Right lobe of liver (tissue), 6 donors: ENCODE measurements around the gene HOTAIR. TPM values are rescaled to one million over a fixed set of nuclear protein-coding genes. Genes with fewer than 3 reads are reported as not detected.
A peak's percentile ranks its signal among the peaks of the same experiment; 100 is the strongest.

Source experiments
- ATAC-seq, 4 donors: fragments of 200-7000 bp; cut with Tn5 transposase; one replicate each; pipeline ENCODE4 v1.9.1; 2020; ENCODE audit warnings: mild to moderate bottlenecking in 4 of 4, moderate library complexity in 4 of 4
- DNase-seq, 3 donors: peaks; one replicate each; pipeline ENCODE4 v3.0.0-alpha.2; 2020
- H3K27ac ChIP-seq, 3 donors: fragments of 200-600 bp; one replicate each; pipeline ENCODE4 v1.8.0; 2022
- H3K27me3 ChIP-seq, 2 donors: fragments of 200-600 bp; one replicate each; pipeline ENCODE4 v1.8.0; 2022
- H3K36me3 ChIP-seq, 4 donors: fragments of 200-600 bp; sonication (generic) in 1 of 4; one replicate each; pipeline versions ENCODE4 v1.5.1 to v1.8.0; 2017 to 2022; ENCODE audit warnings: control low read depth in 1 of 4
- H3K4me1 ChIP-seq, 4 donors: fragments of 200-600 bp; sonication (generic) in 1 of 4; one replicate each; pipeline versions ENCODE4 v1.5.1 to v1.8.0; 2017 to 2022; ENCODE audit warnings: control low read depth in 1 of 4
- H3K4me3 ChIP-seq, 3 donors: fragments of 200-600 bp; one replicate each; pipeline ENCODE4 v1.8.0; 2022
- H3K9me3 ChIP-seq, 4 donors: fragments of 200-600 bp; sonication (generic) in 1 of 4; one replicate each; pipeline versions ENCODE4 v1.5.1 to v1.8.0; 2017 to 2022; ENCODE audit warnings: control low read depth in 1 of 4
- POLR2A ChIP-seq: fragments of 450-650 bp; IDR thresholded peaks from one replicate; pipeline ENCODE4 v1.6.1; 2017; ENCODE audit warnings: antibody characterized with exemption, mild to moderate bottlenecking
- WGBS: methylation state at CpG from one replicate; pipeline ENCODE4 v1.1.6; 2018; ENCODE audit warnings: low coverage, low lambda C conversion rate; ENCODE audit not compliant: insufficient coverage; ENCODE audit errors: missing lambda C conversion rate; 5-methylcytosine and 5-hydroxymethylcytosine counted together
- intact Hi-C, 2 donors: fragments of 100-400 bp; cut with DNase I; formaldehyde crosslinking; loops; one replicate each; pipeline versions ENCODE4 v1.11.2 to v1.14.1; 2022
- total RNA-seq, 6 experiments: library from RNA; depleted of rRNA in 2 of 6; stranded (reverse); fragments of >200 nt in 2 of 6; fragmentation: NEBNext Ultra II Directional in 3 of 6; extraction: Animal tissue kit (Norgen Biotek cat#: 25700) in 3 of 6; gene quantifications; one replicate each; pipeline versions ENCODE4 v1.1.0 to v1.2.4, GENCODE V29; 2016 to 2023
- TF ChIP-seq, protein P1 (sequence below), 4 donors: fragments of 200-600 bp in 3 of 4; fragments of 450-650 bp in 1 of 4; IDR thresholded peaks; one replicate each; pipeline versions ENCODE4 v1.5.1 to v1.8.0; 2016 to 2022; ENCODE audit warnings: antibody characterized with exemption in 4 of 4, mild to moderate bottlenecking in 2 of 4
- donor health status: DM: no; HTN: yes; CAD: no.
- donor health status: DM: no; HTN: no; CAD: no.
- donor health status: DM: no; HTN: no; CAD: no.
- donor health status: DM: no; HTN: yes; CAD: no.
- donor health status: DM: no; HTN: yes; CAD: no.

The HOTAIR gene
- total RNA-seq, 6 experiments from 2014 or later, result not detected

DNA sequence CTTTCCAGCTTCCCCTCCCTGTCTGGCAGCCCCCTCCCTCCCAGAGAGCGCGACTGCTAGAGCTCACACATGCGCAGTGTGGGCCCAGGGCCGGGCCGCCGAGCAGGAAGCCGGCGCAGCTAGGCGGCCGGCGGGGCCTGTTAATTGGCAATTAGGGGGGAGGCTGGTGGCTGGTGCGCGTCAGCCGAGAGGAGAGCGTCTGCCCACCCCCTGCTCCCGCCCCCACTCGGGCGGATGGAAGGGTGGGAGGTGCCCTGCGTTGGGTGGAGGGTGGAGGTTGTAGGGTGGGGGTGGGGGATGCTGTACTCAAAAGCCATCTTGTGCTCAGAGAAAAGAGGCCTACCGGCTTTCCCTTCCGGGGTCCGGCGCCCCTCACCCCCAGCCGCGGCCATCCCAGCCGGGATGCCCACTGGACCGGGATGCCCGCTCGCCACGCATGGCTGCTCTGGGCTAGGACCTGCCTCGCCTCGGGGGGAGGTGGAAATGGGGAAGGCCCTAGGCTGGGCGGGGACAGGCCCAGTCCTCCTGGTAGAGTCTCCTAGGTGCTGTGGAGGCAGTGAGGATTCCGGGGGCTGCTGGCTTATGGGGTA lies 43.2 kb upstream of the HOTAIR start:
- DNase-seq (peak in 2 of 3 donors; percentile 68 to 69), ATAC-seq (peak; percentile 66 to 85 (median 76))
- peaks cover 0 to 4% (median 0%) of the 10 kb centered on the region in 4 donors for H3K4me1 ChIP-seq
- H3K27ac ChIP-seq, result no peak overlapping the region
- peaks cover 0 to 69% of the 10 kb centered on the region in 2 donors for H3K27me3 ChIP-seq
- no peaks in the 10 kb centered on the region for H3K36me3 ChIP-seq
- WGBS, result 0% methylated on average over 10 of the region's 34 CpGs
- TF ChIP-seq, protein P1, sequence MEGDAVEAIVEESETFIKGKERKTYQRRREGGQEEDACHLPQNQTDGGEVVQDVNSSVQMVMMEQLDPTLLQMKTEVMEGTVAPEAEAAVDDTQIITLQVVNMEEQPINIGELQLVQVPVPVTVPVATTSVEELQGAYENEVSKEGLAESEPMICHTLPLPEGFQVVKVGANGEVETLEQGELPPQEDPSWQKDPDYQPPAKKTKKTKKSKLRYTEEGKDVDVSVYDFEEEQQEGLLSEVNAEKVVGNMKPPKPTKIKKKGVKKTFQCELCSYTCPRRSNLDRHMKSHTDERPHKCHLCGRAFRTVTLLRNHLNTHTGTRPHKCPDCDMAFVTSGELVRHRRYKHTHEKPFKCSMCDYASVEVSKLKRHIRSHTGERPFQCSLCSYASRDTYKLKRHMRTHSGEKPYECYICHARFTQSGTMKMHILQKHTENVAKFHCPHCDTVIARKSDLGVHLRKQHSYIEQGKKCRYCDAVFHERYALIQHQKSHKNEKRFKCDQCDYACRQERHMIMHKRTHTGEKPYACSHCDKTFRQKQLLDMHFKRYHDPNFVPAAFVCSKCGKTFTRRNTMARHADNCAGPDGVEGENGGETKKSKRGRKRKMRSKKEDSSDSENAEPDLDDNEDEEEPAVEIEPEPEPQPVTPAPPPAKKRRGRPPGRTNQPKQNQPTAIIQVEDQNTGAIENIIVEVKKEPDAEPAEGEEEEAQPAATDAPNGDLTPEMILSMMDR (IDR thresholded peaks at IDR 0.05), result no peak
- no peak for TF ChIP-seq POLR2A
- peak overlapping the region; percentile 6 to 39 (median 14) for H3K4me3 ChIP-seq
- intact Hi-C loops, result no loop called here
- no peaks in the 10 kb centered on the region for H3K9me3 ChIP-seq

DNA sequence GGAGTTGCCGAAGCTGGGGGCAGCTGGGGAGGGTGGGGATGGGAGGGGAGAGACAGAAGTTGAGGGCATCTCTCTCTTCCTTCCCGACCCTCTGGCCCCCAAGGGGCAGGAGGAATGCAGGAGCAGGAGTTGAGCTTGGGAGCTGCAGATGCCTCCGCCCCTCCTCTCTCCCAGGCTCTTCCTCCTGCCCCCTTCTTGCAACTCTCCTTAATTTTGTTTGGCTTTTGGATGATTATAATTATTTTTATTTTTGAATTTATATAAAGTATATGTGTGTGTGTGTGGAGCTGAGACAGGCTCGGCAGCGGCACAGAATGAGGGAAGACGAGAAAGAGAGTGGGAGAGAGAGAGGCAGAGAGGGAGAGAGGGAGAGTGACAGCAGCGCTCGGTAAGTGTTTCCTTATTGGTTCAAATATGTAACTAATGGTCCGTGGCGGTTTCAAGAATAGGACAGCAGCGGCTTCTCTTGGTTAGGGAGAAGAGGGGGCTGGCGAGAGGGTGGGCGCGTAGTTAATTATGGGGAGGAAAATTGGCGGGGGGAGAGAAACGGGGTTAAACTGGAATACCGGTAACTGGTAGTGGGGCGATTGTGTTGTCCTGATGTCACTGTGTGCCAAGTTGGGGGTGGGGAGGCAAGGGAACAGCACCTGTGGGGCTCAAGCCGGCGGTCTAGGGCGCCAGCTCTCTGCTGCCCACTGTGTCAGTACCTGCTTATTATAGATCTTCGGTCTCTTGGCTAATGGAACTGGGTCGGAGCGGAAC lies 42.5 kb upstream of the HOTAIR start:
- H3K9me3 ChIP-seq, result no peaks in the 10 kb centered on the region
- TF ChIP-seq POLR2A, result no peak
- TF ChIP-seq, protein P1 (IDR thresholded peaks at IDR 0.05), result no peak
- no peaks in the 10 kb centered on the region for H3K36me3 ChIP-seq
- DNase-seq (no peak), ATAC-seq (peak in 3 of 4 donors; percentile 33 to 42 (median 34))
- H3K27ac ChIP-seq, result no peak overlapping the region
- 6% methylated on average over 21 of the region's 24 CpGs for whole genome bisulfite sequencing
- H3K4me1 ChIP-seq, result peaks cover 0 to 4% (median 0%) of the 10 kb centered on the region in 4 donors
- H3K27me3 ChIP-seq, result peaks cover 0 to 71% of the 10 kb centered on the region in 2 donors
- intact Hi-C loops, result no loop called here
- peak overlapping the region; percentile 6 to 39 (median 14) for H3K4me3 ChIP-seq

DNA sequence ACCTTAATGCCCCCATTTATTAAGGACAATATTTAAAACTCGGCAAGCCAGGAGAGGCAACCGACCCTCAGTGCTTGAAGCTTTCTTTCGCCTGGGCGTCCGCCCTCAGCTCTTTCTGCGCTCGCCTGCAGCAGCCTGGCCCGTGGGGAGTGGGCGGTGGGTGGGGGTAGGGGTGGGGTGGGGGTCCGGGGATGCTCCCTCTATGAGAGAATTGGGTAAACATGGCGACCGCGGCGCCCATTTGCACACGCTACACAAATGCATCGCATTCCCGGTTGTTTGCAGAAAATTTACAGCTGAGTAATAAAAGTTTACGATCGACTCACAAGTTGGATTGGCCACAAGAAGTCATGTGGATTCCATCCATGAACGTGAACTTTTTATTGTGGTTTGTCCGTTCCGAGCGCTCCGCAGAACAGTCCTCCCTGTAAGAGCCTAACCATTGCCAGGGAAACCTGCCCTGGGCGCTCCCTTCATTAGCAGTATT lies 41.8 kb upstream of the HOTAIR start:
- H3K27ac ChIP-seq, result no peak overlapping the region
- peaks cover 0 to 69% of the 10 kb centered on the region in 2 donors for H3K27me3 ChIP-seq
- no peak for TF ChIP-seq POLR2A
- TF ChIP-seq, protein P1 (IDR thresholded peaks at IDR 0.05), result no peak
- 4% methylated on average over 23 of the region's 25 CpGs for WGBS
- no peak overlapping the region for H3K4me3 ChIP-seq
- DNase-seq, result no peak
- H3K36me3 ChIP-seq, result no peaks in the 10 kb centered on the region
- H3K9me3 ChIP-seq, result no peaks in the 10 kb centered on the region
- ATAC-seq, result no peak
- peaks cover 0 to 4% (median 0%) of the 10 kb centered on the region in 4 donors for H3K4me1 ChIP-seq
- intact Hi-C loops, result no loop called here

DNA sequence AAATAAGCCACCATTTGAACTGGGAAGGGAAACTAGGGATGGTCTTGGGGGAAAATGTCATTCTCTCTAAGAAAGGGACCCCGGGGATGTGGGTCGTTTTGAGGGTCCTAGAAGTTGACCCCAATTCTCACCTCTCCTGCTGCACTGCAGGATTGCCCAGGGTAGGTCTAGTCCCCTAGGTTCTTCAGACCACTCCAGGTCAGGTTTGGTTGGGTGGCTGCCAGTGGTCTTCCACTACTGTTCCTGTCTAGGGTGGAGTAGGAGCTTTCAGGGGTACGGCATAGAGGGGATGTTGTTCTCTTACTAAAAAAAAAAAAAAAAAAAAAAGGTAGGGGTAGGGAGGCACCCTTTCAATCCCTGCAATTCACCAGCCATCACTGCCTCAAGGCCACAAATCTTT lies 41.3 kb upstream of the HOTAIR start:
- Histone ChIP-seq H3K27me3 (peaks cover 0 to 66% of the 10 kb centered on the region in 2 donors), H3K4me3 (no peak overlapping the region), H3K27ac (no peak overlapping the region), H3K36me3 (no peaks in the 10 kb centered on the region), H3K9me3 (no peaks in the 10 kb centered on the region), H3K4me1 (peaks cover 0 to 4% (median 0%) of the 10 kb centered on the region in 4 donors)
- intact Hi-C loops, result no loop called here
- ATAC-seq (no peak), DNase-seq (no peak)
- WGBS, result 10% methylated on average over 3 of the region's 3 CpGs
- TF ChIP-seq, protein P1 (IDR thresholded peaks at IDR 0.05), result no peak
- TF ChIP-seq POLR2A, result no peak
